ENCODE results near the gene VIPR2.

Gene VIPR2

DNA sequence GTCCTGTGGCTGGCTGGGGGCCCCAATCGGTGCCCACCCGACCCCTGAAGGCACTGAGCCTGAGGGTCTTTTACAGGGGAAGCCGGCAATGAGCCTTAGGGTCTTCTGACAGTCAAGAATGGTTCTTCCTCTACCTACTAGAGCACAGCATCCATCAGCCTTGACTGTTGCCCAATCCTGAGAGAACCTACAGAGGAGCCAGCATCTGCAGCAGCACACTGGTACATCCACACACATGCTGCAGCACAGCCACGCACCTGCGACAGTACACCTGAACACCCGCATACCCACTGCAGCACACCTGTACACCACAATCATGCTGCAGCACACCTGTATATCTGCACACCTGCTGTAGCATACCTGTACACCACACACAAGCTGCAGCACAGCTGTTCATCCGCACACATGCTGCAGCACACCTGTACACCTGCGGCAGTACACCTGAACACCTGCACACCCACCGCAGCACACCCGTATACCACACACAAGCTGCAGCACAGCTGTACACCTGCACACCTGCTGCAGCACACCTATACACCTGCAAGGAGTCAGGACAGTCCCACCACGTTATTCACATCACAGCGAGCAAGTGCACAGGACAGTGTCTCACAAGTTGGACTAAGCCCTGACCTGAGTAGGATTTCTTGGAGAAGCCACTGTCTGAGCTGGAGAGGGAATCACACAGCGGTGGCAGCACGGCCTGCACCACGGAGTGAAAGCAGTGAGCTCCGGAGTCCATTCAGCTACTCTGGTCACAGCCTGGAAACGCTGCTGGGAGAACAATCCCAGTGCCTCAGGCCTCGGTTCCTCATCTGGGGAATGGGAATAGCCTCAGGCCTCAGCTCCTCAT, 56.4 kb downstream of the VIPR2 start:
- peak overlapping the region; percentile 42 for H3K4me3 ChIP-seq (ENCODE audit: low read depth, low read length)
- peaks cover 0 to 4% of the 10 kb centered on the region in 2 experiments for H3K4me1 ChIP-seq (ENCODE audit: control insufficient read depth in 1 of 2, insufficient read depth in 2 of 2, low read length in 2 of 2)
- H2AFZ ChIP-seq (ENCODE audit: insufficient read depth, low read length, poor library complexity): no peak overlapping the region
- no peak overlapping the region for H3K23ac ChIP-seq (ENCODE audit: low read length)
- peaks cover 8% of the 10 kb centered on the region for H3K9me3 ChIP-seq (ENCODE audit: insufficient read depth, low read depth, low read length)
- no peak overlapping the region for H3K27ac ChIP-seq (ENCODE audit: low read depth, low read length)
- H3K4me2 ChIP-seq (ENCODE audit: low read length): no peak overlapping the region
- H2BK120ac ChIP-seq (ENCODE audit: insufficient read depth, low read length, poor library complexity): no peak overlapping the region
- H3K36me3 ChIP-seq (ENCODE audit: control insufficient read depth in 1 of 2, insufficient read depth in 2 of 2, low read length in 2 of 2): no peaks in the 10 kb centered on the region
- peak; percentile 41 to 61 for DNase-seq
- no peak overlapping the region for H2BK12ac ChIP-seq (ENCODE audit: low read length)
- no peak overlapping the region for H3K9ac ChIP-seq (ENCODE audit: low read length)
- no peaks in the 10 kb centered on the region for H3K27me3 ChIP-seq (ENCODE audit: insufficient read depth, low read length)
- no peak overlapping the region for H4K12ac ChIP-seq (ENCODE audit: low read depth, low read length)
- H3K4ac ChIP-seq (ENCODE audit: low read depth, low read length): no peak overlapping the region
- no CpG with 5 or more reads among the region's 18 CpGs for WGBS (ENCODE audit: extremely low coverage, insufficient coverage, insufficient read length)
- H2BK5ac ChIP-seq (ENCODE audit: low read depth, low read length, poor library complexity): no peak overlapping the region
- H3K14ac ChIP-seq (ENCODE audit: low read length): no peak overlapping the region
- H3K18ac ChIP-seq (ENCODE audit: low read length): no peak overlapping the region
- no peaks in the 10 kb centered on the region for H3K79me2 ChIP-seq (ENCODE audit: control insufficient read depth, insufficient read depth, low read length, poor library complexity)
- H4K8ac ChIP-seq (ENCODE audit: low read depth, low read length): no peak overlapping the region
- no peak overlapping the region for H4K91ac ChIP-seq (ENCODE audit: low read depth, low read length)
- H3K79me1 ChIP-seq (ENCODE audit: low read length): no peaks in the 10 kb centered on the region
- no peak overlapping the region for H2AK5ac ChIP-seq (ENCODE audit: low read length)

DNA sequence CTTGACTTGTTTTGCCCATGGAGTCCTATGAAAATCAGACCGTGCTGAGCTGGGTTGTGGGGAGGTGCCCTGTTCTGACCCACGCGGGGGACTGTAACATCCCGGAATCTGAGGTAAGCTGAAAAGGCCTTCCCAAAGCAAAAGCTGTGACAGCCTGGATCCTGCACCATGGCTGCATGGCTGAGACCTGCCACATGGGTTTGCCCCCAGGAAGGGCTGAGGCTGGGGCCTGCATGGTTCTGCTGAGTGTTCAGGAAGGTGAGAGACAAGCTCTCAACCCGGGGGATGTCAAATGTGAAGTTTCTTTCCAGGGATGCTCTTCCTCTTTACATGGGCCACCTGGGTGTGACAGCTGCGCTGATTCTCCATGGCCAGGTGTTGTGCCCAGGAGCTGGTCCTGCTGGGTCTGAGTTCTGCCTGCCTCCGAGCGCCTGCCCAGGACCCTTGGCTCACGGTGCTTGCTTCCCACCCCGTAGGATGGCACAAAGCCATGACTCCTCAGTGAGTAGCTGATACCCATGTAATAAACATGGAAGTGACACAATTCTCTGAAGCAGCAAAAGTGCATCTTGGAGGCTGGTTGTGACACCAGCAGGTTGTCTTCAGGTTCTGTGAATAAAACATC, 58.3 kb downstream of the VIPR2 start:
- no peak for DNase-seq
- Histone ChIP-seq H3K9me3 (ENCODE audit: insufficient read depth, low read depth, low read length) (peaks cover 10% of the 10 kb centered on the region), H2BK12ac (ENCODE audit: low read length) (no peak overlapping the region), H4K8ac (ENCODE audit: low read depth, low read length) (no peak overlapping the region), H3K4me2 (ENCODE audit: low read length) (no peak overlapping the region), H3K4me3 (ENCODE audit: low read depth, low read length) (no peak overlapping the region), H3K36me3 (ENCODE audit: control insufficient read depth in 1 of 2, insufficient read depth in 2 of 2, low read length in 2 of 2) (no peaks in the 10 kb centered on the region), H2BK120ac (ENCODE audit: insufficient read depth, low read length, poor library complexity) (no peak overlapping the region), H2AK5ac (ENCODE audit: low read length) (no peak overlapping the region), H3K79me2 (ENCODE audit: control insufficient read depth, insufficient read depth, low read length, poor library complexity) (no peaks in the 10 kb centered on the region), H3K14ac (ENCODE audit: low read length) (no peak overlapping the region), H3K27me3 (ENCODE audit: insufficient read depth, low read length) (no peaks in the 10 kb centered on the region), H2BK5ac (ENCODE audit: low read depth, low read length, poor library complexity) (no peak overlapping the region), H4K91ac (ENCODE audit: low read depth, low read length) (no peak overlapping the region), H3K18ac (ENCODE audit: low read length) (no peak overlapping the region), H3K23ac (ENCODE audit: low read length) (no peak overlapping the region), H2AFZ (ENCODE audit: insufficient read depth, low read length, poor library complexity) (no peak overlapping the region), H4K12ac (ENCODE audit: low read depth, low read length) (no peak overlapping the region), H3K9ac (ENCODE audit: low read length) (no peak overlapping the region), H3K4me1 (ENCODE audit: control insufficient read depth in 1 of 2, insufficient read depth in 2 of 2, low read length in 2 of 2) (peaks cover 0 to 4% of the 10 kb centered on the region in 2 experiments), H3K4ac (ENCODE audit: low read depth, low read length) (no peak overlapping the region), H3K27ac (ENCODE audit: low read depth, low read length) (no peak overlapping the region), H3K79me1 (ENCODE audit: low read length) (no peaks in the 10 kb centered on the region)
- WGBS (ENCODE audit: extremely low coverage, insufficient coverage, insufficient read length): no CpG with 5 or more reads among the region's 10 CpGs

DNA sequence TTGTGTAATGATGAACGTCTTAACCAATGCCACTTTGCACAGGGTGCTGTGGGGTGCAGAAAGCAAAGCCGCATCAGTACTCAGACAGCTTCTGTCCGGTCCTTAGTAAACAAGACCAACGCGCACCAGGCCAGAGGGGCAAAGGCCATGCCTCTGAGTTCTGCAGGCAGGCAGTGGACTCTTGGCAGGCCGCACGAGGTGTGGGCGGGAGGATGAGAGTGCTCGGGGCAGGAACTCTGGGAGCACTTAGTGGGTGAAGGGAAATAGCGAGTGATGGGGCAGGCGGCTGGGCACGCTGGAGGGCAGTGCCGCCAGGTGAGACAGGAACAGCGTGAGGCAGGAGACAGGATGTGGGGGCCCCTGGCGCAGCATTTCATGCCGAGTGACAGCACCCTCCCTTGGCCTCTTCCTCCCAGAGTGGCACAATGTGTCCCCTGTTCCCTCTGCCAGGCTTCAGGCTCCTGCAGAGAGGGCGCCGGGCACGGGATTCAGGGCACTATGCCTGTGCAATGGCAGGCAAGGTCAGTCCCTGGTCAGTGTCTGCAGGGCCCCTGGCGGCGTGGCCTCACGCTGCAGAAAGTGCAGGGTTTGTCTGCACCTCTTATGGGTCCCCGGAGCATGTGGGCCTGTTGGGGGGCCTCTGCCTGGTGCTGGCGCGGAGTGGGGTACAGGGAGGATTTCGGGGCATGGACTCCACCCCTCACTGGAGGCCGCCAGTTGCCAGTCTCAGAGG, 60.4 kb downstream of the VIPR2 start:
- Histone ChIP-seq H4K91ac (ENCODE audit: low read depth, low read length) (no peak overlapping the region), H3K4me2 (ENCODE audit: low read length) (no peak overlapping the region), H2BK12ac (ENCODE audit: low read length) (no peak overlapping the region), H3K4me1 (ENCODE audit: control insufficient read depth in 1 of 2, insufficient read depth in 2 of 2, low read length in 2 of 2) (peaks cover 0 to 4% of the 10 kb centered on the region in 2 experiments), H2AK5ac (ENCODE audit: low read length) (no peak overlapping the region), H2AFZ (ENCODE audit: insufficient read depth, low read length, poor library complexity) (no peak overlapping the region), H3K79me1 (ENCODE audit: low read length) (no peaks in the 10 kb centered on the region), H4K8ac (ENCODE audit: low read depth, low read length) (no peak overlapping the region), H3K27ac (ENCODE audit: low read depth, low read length) (no peak overlapping the region), H3K23ac (ENCODE audit: low read length) (no peak overlapping the region), H2BK5ac (ENCODE audit: low read depth, low read length, poor library complexity) (no peak overlapping the region), H3K18ac (ENCODE audit: low read length) (no peak overlapping the region), H3K9ac (ENCODE audit: low read length) (no peak overlapping the region), H4K12ac (ENCODE audit: low read depth, low read length) (no peak overlapping the region), H3K27me3 (ENCODE audit: insufficient read depth, low read length) (no peaks in the 10 kb centered on the region), H3K79me2 (ENCODE audit: control insufficient read depth, insufficient read depth, low read length, poor library complexity) (no peaks in the 10 kb centered on the region), H3K36me3 (ENCODE audit: control insufficient read depth in 1 of 2, insufficient read depth in 2 of 2, low read length in 2 of 2) (no peaks in the 10 kb centered on the region), H3K9me3 (ENCODE audit: insufficient read depth, low read depth, low read length) (peaks cover 10% of the 10 kb centered on the region), H2BK120ac (ENCODE audit: insufficient read depth, low read length, poor library complexity) (no peak overlapping the region), H3K14ac (ENCODE audit: low read length) (no peak overlapping the region), H3K4me3 (ENCODE audit: low read depth, low read length) (no peak overlapping the region), H3K4ac (ENCODE audit: low read depth, low read length) (no peak overlapping the region)
- no peak for DNase-seq
- no CpG with 5 or more reads among the region's 27 CpGs for WGBS (ENCODE audit: extremely low coverage, insufficient coverage, insufficient read length)

- H4K12ac ChIP-seq (ENCODE audit: low read depth, low read length): no peak overlapping the region
- H3K36me3 ChIP-seq (ENCODE audit: control insufficient read depth in 1 of 2, insufficient read depth in 2 of 2, low read length in 2 of 2): no peaks in the 10 kb centered on the region
- H3K4me1 ChIP-seq (ENCODE audit: control insufficient read depth in 1 of 2, insufficient read depth in 2 of 2, low read length in 2 of 2): peaks cover 2 to 7% of the 10 kb centered on the region in 2 experiments
- H3K23ac ChIP-seq (ENCODE audit: low read length): no peak overlapping the region
- H3K27ac ChIP-seq (ENCODE audit: low read depth, low read length): no peak overlapping the region
- H2BK5ac ChIP-seq (ENCODE audit: low read depth, low read length, poor library complexity): no peak overlapping the region
- H3K9ac ChIP-seq (ENCODE audit: low read length): no peak overlapping the region
- H2AFZ ChIP-seq (ENCODE audit: insufficient read depth, low read length, poor library complexity): no peak overlapping the region
- no peak overlapping the region for H3K18ac ChIP-seq (ENCODE audit: low read length)
- H2BK120ac ChIP-seq (ENCODE audit: insufficient read depth, low read length, poor library complexity): no peak overlapping the region
- H3K14ac ChIP-seq (ENCODE audit: low read length): no peak overlapping the region
- H3K4ac ChIP-seq (ENCODE audit: low read depth, low read length): no peak overlapping the region
- DNase-seq: no peak
- no peak overlapping the region for H2AK5ac ChIP-seq (ENCODE audit: low read length)
- no peak overlapping the region for H2BK12ac ChIP-seq (ENCODE audit: low read length)
- H3K27me3 ChIP-seq (ENCODE audit: insufficient read depth, low read length): no peaks in the 10 kb centered on the region
- H3K4me2 ChIP-seq (ENCODE audit: low read length): no peak overlapping the region
- no peak overlapping the region for H4K91ac ChIP-seq (ENCODE audit: low read depth, low read length)
- H3K4me3 ChIP-seq (ENCODE audit: low read depth, low read length): no peak overlapping the region
- H4K8ac ChIP-seq (ENCODE audit: low read depth, low read length): no peak overlapping the region
- no CpG with 5 or more reads among the region's 2 CpGs for WGBS (ENCODE audit: extremely low coverage, insufficient coverage, insufficient read length)
- H3K79me1 ChIP-seq (ENCODE audit: low read length): no peaks in the 10 kb centered on the region
- peaks cover 10% of the 10 kb centered on the region for H3K9me3 ChIP-seq (ENCODE audit: insufficient read depth, low read depth, low read length)
- H3K79me2 ChIP-seq (ENCODE audit: control insufficient read depth, insufficient read depth, low read length, poor library complexity): no peaks in the 10 kb centered on the region
Observed at GRCh38 chr7:159083698-159084068, 61.0 kb downstream of the VIPR2 start.

All from trophoblast cell (in vitro differentiated cells and primary cell).